WI38 (cell line): ENCODE measurements around the gene FZR1.
A peak's percentile ranks its signal among the peaks of the same experiment; 100 is the strongest.

Experiments used
- H3K4me3 ChIP-seq: 2 replicates; pipeline ENCODE4 v1.5.1; 2011; ENCODE audit warnings: low read depth, mild to moderate bottlenecking, control low read depth, low read length
- TF ChIP-seq, protein P1 (sequence below): IDR thresholded peaks from 2 replicates; pipeline ENCODE4 v1.5.1; 2012; ENCODE audit warnings: low read depth, mild to moderate bottlenecking, control low read depth, low read length

The FZR1 gene

DNA sequence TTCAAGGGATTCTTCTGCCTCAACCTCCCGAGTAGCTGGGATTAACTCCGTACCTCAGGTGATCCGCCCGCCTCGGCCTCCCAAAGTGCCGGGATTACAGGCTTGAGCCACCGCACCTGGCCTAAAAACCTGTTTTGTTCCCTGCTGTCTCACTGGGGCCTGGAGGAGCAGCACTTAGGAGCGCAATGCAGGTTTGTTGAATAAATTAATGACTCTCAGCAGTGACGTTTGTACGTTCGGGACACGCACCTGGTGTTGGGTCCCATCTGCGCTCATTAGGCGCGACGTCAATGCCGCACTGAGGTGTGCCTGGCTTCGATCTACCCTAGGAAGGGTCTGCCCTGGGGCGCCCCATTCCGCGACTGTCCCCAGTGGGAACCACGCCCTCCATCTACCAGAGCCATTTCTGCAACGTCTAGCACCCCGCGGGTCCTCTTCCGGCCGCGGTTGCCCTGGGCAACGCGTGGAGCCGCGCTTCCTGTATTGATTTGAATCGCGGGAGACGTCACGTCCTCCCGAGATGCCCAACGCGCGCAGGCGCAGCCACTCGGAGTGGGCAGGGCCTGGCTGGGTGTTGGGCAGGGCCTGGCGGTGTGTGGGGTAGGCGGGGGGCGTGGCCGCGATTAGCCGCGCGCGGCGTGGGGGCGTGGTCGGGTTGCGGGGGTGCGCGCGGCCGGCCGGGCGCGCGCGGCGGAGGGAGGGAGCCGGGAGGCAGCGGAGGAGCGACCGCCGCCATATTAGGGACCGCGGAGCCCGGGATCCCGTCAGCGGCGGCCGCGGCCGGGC, at the start of gene FZR1:
Gene FZR1 (plus strand): TSS at position 714 of the 786 bp plus-strand sequence. CDS start 16,679 bp downstream, outside the sequence.
- TF ChIP-seq, protein P1, sequence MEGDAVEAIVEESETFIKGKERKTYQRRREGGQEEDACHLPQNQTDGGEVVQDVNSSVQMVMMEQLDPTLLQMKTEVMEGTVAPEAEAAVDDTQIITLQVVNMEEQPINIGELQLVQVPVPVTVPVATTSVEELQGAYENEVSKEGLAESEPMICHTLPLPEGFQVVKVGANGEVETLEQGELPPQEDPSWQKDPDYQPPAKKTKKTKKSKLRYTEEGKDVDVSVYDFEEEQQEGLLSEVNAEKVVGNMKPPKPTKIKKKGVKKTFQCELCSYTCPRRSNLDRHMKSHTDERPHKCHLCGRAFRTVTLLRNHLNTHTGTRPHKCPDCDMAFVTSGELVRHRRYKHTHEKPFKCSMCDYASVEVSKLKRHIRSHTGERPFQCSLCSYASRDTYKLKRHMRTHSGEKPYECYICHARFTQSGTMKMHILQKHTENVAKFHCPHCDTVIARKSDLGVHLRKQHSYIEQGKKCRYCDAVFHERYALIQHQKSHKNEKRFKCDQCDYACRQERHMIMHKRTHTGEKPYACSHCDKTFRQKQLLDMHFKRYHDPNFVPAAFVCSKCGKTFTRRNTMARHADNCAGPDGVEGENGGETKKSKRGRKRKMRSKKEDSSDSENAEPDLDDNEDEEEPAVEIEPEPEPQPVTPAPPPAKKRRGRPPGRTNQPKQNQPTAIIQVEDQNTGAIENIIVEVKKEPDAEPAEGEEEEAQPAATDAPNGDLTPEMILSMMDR, result no peak
- H3K4me3 ChIP-seq, result peak within 1 kb of the TSS; percentile 79

DNA sequence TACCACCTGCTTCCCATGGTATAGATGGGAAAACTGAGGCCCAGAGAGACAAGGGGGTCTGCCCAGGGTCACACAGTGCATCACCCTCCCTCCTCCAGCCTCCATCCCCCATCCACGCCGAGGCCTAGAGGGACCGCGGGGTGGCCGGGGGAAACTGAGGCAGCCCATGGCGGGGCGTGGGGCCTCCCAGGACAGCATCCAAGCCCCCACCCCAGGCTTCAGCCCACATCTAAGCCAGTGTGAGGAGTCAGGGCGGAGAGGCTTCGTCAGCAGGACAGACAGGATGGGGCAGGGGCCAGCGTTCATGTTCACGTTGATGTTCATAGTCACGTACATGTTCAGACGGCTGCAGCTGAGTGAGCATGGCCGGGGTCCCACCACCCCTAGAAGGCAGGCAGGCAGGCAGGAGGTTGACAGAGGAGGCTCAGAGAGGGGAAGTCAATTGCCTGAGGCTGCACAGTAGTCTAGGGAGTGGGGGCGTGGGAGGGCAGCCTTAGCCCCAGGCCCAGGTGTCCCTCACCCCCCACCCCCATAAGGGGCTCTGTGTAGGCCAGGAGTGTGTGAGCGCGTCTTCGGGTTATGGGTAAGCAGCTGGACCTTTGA, 49.1 kb upstream of the FZR1 start:
- no peak overlapping the region for H3K4me3 ChIP-seq

GRCh38 chr19:3457528-3458228, 48.4 kb upstream of the FZR1 start:
- no peak overlapping the region for H3K4me3 ChIP-seq
- TF ChIP-seq, protein P1, result no peak

More for the DNA sequence above, 49.1 kb upstream of the FZR1 start:
- TF ChIP-seq, protein P1, result no peak

DNA sequence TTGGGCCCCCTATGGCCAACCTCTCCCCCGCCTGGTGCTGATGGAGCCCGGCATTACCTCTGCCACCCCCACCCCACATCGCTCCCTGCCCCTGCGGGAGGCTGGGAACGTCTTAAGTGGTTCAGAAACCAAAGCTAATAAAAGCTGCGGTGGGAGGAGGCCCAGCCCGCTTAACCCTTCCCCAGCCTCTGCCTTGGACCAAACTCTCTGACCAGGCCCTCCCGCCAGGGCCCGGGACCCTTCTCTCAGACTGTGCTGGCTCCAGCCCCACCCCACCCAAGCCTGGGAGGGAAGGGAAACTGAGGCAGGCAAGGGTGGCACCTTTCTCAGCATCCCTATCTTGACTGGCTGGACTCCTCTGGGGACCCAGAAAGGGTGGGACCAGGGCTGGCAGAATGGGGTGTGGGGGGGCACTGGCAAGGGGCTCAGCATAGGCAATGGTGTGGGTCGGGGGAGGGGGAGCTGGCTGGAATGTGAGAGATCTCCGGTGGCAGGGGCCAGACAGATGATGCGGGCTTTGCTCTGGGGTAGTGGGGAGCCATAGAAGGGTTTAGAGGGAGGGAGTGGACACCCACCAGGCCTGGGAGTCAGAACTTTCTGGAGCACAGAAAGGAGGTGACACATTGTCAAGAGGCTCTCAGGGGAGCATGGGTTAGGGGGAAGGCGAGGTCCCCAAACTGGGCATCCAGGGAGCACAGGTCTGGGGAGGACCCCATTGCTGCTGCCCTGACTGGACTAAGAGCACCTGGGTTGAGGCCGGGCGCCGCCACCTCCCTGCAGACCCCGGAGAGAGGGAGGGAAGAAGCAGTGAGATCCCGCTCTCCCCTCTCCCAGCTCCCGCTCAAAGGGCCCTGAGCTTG, 47.7 kb upstream of the FZR1 start:
- TF ChIP-seq, protein P1, result no peak
- H3K4me3 ChIP-seq, result no peak overlapping the region

- TF ChIP-seq, protein P1, result no peak
Observed at GRCh38 chr19:3459089-3459881, 46.8 kb upstream of the FZR1 start.

DNA sequence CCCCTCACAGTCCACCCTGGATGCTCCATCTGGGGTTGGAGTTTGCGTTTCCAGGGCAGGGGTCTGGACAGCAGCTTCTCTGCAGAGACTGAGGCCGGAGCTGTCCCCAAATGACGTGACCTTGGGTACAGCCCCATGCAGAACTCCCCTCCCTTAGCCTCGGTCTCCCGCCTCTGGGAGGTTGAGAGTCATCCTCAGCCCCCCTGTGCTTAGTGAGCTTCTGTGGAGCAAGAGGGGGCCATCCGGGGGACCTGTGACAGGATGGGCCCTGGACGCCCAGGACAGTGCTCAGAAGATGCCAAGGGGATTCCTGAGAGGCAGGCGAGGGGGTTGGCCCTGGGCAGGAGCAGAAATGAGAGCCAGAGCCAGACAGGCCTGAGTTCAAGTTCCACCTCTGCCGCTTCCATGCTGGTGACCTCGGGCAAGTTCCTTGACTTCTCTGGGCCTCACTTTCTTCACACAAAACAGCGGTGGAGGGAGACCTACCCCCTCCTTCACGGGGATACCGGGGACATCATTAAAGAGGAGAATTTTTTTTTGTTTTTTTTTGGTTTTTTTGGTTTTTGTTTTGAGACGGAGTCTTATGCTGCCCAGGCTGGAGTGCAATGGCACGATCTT, 46.0 kb upstream of the FZR1 start:
- TF ChIP-seq, protein P1, result no peak
- H3K4me3 ChIP-seq, result no peak overlapping the region

More at GRCh38 chr19:3459089-3459881, 46.8 kb upstream of the FZR1 start:
- no peak overlapping the region for H3K4me3 ChIP-seq
